ENCODE results near the gene NOS2. TPM values are rescaled to one million over a fixed set of nuclear protein-coding genes. Genes with fewer than 3 reads are reported as not detected.

Gene NOS2
- total RNA-seq (2022; extraction: Qiagen RNA extraction; ENCODE audit: low read depth): 0.08 to 0.27 TPM (median 0.23 TPM) in 5 replicates

GRCh38 chr17:27800522-27800921 lies at the start of gene NOS2:
NOS2 (minus strand) TSS chr17:27800529; CDS start chr17:27798809, 1,720 bp downstream.

Other genes with a start within 250 kb of the NOS2 start
- gene LGALS9, start 169.3 kb downstream of the NOS2 start, total RNA-seq (2022; extraction: Qiagen RNA extraction; ENCODE audit: low read depth): 0.81 to 2.0 TPM (median 1.2 TPM) in 5 replicates
- 1.0 to 2.1 TPM (median 1.5 TPM) in 5 replicates for gene LYRM9, start 92.8 kb upstream of the NOS2 start, total RNA-seq (2022; extraction: Qiagen RNA extraction; ENCODE audit: low read depth)
- 7.2 to 11.9 TPM (median 10.0 TPM) in 5 replicates for gene NLK, start 242.1 kb upstream of the NOS2 start, total RNA-seq (2022; extraction: Qiagen RNA extraction; ENCODE audit: low read depth)